HAP-1 (cell line): ENCODE data around the gene COPS7A.
"Not testable (repeated sequence)": the region's sequence is repeated elsewhere in the genome, so short reads cannot be mapped to it uniquely, and the experiment has no call there.

ENCODE experiments used
- DNase-seq, 2 experiments: peaks; one replicate each; pipeline ENCODE4 v3.0.0-alpha.2; 2016 to 2020; ENCODE audit warnings: low spot score in 2 of 2
- H3K27me3 ChIP-seq: fragments of 250-450 bp; sonication (Bioruptor Pico); 2 replicates; pipeline ENCODE4 v1.5.1; 2020; ENCODE audit warnings: low read depth, mild to moderate bottlenecking, moderate library complexity
- H3K36me3 ChIP-seq: fragments of 250-450 bp; sonication (Bioruptor Pico); replicated peaks from 2 replicates; pipeline ENCODE4 v1.5.1; 2020; ENCODE audit warnings: mild to moderate bottlenecking
- H3K4me1 ChIP-seq: fragments of 250-450 bp; sonication (Bioruptor Pico); 2 replicates; pipeline ENCODE4 v1.5.1; 2020; ENCODE audit warnings: mild to moderate bottlenecking
- H3K4me3 ChIP-seq: fragments of 250-450 bp; sonication (Bioruptor Pico); 2 replicates; pipeline ENCODE4 v1.5.1; 2020; ENCODE audit warnings: mild to moderate bottlenecking, moderate library complexity
- H3K9me3 ChIP-seq: fragments of 250-450 bp; sonication (Bioruptor Pico); 2 replicates; pipeline ENCODE4 v1.5.1; 2020; ENCODE audit warnings: mild to moderate bottlenecking, moderate library complexity
- in situ Hi-C: fragments of 300-500 bp; cut with MboI; formaldehyde crosslinking; loops from 3 replicates; pipeline ENCODE4 v1.14.3; 2020; ENCODE audit warnings: low sequenced_read_pairs, inconsistent platforms, mixed read lengths

COPS7A gene

GRCh38 chr12:6697584-6698351 is 26.1 kb upstream of the COPS7A start:
- Histone ChIP-seq H3K27me3 (no peaks in the 10 kb centered on the region), H3K36me3 (no peaks in the 10 kb centered on the region), H3K4me3 (no peak overlapping the region), H3K4me1 (peaks cover 7% of the 10 kb centered on the region; the same call in 1 of the 2 replicates), H3K9me3 (no peaks in the 10 kb centered on the region)
- in situ Hi-C loops, result no loop called here
- DNase-seq, result peak; percentile 32 to 68

- no peaks in the 10 kb centered on the region for H3K36me3 ChIP-seq
- H3K27me3 ChIP-seq, result no peaks in the 10 kb centered on the region
- H3K9me3 ChIP-seq, result no peaks in the 10 kb centered on the region
- H3K4me3 ChIP-seq, result no peak overlapping the region
- H3K4me1 ChIP-seq, result peaks cover 7% of the 10 kb centered on the region; the same call in 1 of the 2 replicates
- in situ Hi-C loops, result no loop called here
- no peak for DNase-seq
These were observed 25.3 kb upstream of the COPS7A start for GRCh38 chr12:6698352-6699046.

DNA sequence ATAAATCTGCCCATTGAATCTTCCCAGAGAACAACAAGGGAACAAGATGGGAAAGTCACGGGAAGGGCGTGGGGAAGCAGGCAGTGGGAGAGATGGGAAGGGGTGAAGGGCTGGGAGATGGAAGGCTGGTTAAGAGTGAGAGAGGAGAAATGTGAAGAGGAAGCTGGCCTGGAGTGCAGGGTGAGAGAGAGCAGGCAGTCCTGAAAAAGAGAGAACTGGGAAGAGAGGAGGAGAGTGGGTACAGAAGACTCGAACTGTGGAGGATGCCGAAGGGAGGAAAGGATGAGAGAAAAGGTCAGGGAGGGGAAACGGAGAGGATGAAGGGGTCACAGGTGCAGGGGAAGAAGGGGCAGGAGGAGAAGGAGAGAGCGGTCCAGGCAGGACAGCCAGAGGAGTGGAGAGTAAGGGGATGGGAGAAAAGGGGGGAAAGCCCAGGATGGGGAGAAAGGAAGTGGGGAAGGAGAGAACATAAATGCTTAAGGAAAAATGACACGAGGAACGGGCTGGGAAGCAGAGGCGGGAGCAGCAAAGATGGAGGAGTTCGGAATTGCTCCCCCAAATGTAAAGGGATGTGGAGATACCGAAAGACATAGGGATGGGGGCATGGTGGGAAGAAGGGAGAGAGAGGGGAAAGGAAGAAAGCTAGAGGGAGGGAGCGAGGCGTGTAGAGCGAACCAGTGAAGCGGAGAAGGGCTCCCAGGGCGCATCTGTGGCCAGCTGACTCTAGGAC is 24.4 kb upstream of the COPS7A start:
- Histone ChIP-seq H3K9me3 (no peaks in the 10 kb centered on the region), H3K27me3 (no peaks in the 10 kb centered on the region), H3K36me3 (no peaks in the 10 kb centered on the region), H3K4me3 (peak overlapping the region; percentile 62), H3K4me1 (peaks cover 7% of the 10 kb centered on the region; the same call in 1 of the 2 replicates)
- no peak for DNase-seq
- in situ Hi-C loops, result no loop called here

DNA sequence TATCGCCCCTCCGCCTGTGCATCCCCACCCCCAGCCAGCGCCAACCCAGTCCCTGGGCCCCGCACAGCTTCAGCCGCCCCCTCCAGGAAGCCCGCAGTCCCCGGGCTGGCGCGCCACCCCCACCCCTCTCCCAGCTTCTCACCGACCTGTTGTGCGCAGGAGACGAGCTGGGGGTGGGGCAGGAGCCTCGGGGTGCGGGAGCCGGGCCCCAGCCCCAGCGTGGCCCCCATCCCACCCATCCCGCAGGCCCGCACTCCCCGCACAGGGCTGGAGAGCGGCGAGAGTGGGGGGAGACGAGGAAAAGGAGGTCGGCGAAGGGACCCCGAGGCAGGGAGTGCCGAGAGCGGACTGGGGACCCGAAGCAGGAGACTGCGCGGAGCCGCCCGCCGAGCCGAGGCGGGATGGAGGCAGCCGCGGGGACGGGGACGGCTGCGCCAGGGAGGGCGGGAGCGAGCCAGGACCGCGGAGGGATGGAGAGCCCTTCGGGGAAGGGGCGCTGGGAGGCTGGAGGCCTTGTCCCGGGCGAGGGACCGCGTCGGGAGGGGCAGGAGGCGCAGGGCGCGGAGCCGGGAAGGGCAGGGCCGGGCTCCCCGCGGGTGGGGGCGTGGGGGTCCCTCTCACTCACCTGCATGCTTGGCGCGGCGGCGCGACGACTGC is 23.7 kb upstream of the COPS7A start:
- H3K4me1 ChIP-seq, result peaks cover 7% of the 10 kb centered on the region; the same call in 1 of the 2 replicates

GRCh38 chr12:6700646-6701051 is 23.2 kb upstream of the COPS7A start, which contains the start of gene PIANP:
TSS of gene PIANP (minus strand) at chr12:6700815. CDS start at chr12:6698061, 2,754 bp downstream.
- no peaks in the 10 kb centered on the region for H3K36me3 ChIP-seq
- no peaks in the 10 kb centered on the region for H3K27me3 ChIP-seq
- H3K9me3 ChIP-seq, result no peaks in the 10 kb centered on the region
- in situ Hi-C loops, result no loop called here
- H3K4me3 ChIP-seq, result peak within 1 kb of the TSS; percentile 62
- peak in 1 of 2 experiments; percentile 74 for DNase-seq
- peaks cover 7% of the 10 kb centered on the region; the same call in 1 of the 2 replicates for H3K4me1 ChIP-seq

More for the DNA sequence above, 23.7 kb upstream of the COPS7A start:
- Histone ChIP-seq H3K9me3 (no peaks in the 10 kb centered on the region), H3K36me3 (no peaks in the 10 kb centered on the region), H3K4me3 (peak overlapping the region; percentile 62), H3K27me3 (no peaks in the 10 kb centered on the region)
- DNase-seq, result peak in 1 of 2 experiments; percentile 41
- in situ Hi-C loops, result no loop called here

GRCh38 chr12:6701078-6701768 is 22.6 kb upstream of the COPS7A start:
- Histone ChIP-seq H3K36me3 (no peaks in the 10 kb centered on the region), H3K4me1 (peaks cover 7% of the 10 kb centered on the region; the same call in 1 of the 2 replicates), H3K4me3 (peak overlapping the region; percentile 62), H3K9me3 (no peaks in the 10 kb centered on the region), H3K27me3 (no peaks in the 10 kb centered on the region)
- no peak for DNase-seq
- in situ Hi-C loops, result no loop called here

DNA sequence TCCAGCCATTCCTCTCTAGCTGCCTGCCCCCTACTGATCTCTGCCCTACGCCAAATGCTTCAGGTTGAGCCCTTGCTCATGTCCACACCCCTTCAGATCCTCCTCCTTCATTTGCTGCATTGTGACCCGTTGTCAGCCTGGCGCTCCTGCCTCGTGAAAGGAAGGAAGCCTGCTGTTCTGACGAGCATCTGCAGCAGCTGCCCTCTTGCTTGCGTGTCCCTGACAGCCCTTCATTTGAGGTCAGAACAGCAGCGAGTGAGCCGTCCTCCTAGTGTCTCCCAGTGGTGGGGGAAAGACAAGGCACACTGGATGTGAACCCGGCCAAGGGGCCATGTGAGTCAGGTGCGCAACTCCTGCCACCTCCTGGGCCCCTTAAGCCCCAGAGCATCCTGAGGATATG is 20.2 kb upstream of the COPS7A start:
- DNase-seq, result peak in 1 of 2 experiments; percentile 26
- in situ Hi-C loops, result no loop called here
- H3K9me3 ChIP-seq, result no peaks in the 10 kb centered on the region
- no peaks in the 10 kb centered on the region for H3K27me3 ChIP-seq
- H3K4me1 ChIP-seq, result peaks cover 7% of the 10 kb centered on the region; the same call in 1 of the 2 replicates
- no peak overlapping the region for H3K4me3 ChIP-seq
- H3K36me3 ChIP-seq, result no peaks in the 10 kb centered on the region

GRCh38 chr12:6708351-6708750 is 15.5 kb upstream of the COPS7A start:
- H3K4me1 ChIP-seq, DNase-seq, H3K9me3 ChIP-seq, in situ Hi-C loops, H3K4me3 ChIP-seq, H3K27me3 ChIP-seq, H3K36me3 ChIP-seq: not testable (repeated sequence)

DNA sequence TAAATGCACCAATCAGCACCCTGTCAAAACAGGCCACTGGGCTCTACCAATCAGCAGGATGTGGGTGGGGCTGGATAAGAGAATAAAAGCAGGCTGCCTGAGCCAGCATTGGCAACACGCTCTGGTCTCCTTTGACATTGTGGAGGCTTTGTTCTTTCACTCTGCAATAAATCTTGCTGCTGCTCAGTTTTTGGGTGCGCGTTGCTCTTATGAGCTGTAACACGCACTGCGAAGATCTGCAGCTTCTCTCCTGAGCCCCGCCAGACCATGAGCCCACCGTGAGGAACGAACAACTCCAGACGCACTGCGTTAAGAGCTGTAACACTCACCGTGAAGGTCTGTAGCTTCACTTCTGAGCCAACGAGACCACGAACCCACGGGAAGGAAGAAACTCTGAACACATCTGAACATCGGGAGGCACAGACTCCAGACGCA is 14.9 kb upstream of the COPS7A start:
- no peak overlapping the region for H3K4me3 ChIP-seq
- in situ Hi-C loops, result no loop called here
- H3K36me3 ChIP-seq, result no peaks in the 10 kb centered on the region
- no peaks in the 10 kb centered on the region for H3K9me3 ChIP-seq
- no peaks in the 10 kb centered on the region for H3K27me3 ChIP-seq
- no peaks in the 10 kb centered on the region for H3K4me1 ChIP-seq
- peak in 1 of 2 experiments; percentile 40 for DNase-seq

GRCh38 chr12:6716031-6716873 is 7.6 kb upstream of the COPS7A start:
- H3K27me3 ChIP-seq, H3K9me3 ChIP-seq, H3K4me3 ChIP-seq, in situ Hi-C loops, H3K4me1 ChIP-seq, H3K36me3 ChIP-seq, DNase-seq: not testable (repeated sequence)

DNA sequence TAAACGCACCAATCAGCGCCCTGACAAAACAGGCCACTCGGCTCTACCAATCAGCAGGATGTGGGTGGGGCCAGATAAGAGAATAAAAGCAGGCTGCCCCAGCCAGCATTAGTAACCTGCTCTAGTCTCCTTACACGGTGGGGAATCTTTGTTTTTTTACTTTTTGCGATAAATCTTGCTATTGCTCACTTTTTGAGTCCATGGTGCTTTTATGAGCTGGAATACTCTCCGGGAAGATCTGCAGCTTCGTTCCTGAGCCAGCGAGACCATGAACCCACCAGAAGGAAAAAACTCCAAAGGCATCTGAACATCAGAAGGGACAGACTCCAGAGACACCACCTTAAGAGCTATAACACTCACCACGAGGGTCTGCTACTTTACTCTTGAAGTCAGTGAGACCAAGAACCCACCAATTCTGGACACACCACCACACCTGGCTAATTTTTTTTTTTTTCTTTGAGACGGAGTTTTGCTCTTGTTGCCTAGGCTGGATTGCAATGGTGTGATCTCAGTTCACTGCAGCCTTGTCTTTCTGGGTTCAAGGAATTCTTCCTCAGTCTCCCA is 6.9 kb upstream of the COPS7A start:
- H3K4me3 ChIP-seq, result no peak overlapping the region
- no peak for DNase-seq
- H3K36me3 ChIP-seq, result no peaks in the 10 kb centered on the region
- in situ Hi-C loops, result no loop called here
- no peaks in the 10 kb centered on the region for H3K27me3 ChIP-seq
- no peaks in the 10 kb centered on the region for H3K9me3 ChIP-seq
- H3K4me1 ChIP-seq, result no peaks in the 10 kb centered on the region

DNA sequence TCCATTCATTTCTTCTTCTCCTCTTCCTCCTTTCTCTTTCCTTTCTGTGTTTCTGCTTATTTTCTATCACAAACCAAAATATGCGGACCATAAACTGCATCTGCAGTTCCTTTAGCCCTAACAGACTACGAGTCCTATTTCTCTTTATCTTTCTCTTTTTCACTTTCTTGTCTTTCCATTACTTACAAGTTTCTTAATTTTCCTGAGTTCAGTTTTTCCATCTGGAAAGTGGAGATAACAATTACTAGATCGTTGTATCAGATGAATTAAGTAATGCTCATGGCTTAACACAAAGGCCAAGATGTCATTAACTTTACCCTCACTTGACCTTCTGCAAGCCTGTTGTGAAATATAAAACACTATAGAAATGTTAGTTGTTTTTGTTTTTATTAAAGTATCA is 983 bp upstream of the COPS7A start:
- Histone ChIP-seq H3K9me3 (no peaks in the 10 kb centered on the region), H3K4me1 (peaks cover 15% of the 10 kb centered on the region), H3K36me3 (no peaks in the 10 kb centered on the region; the same call in 1 of the 2 replicates), H3K4me3 (peak overlapping the region; percentile 45), H3K27me3 (no peaks in the 10 kb centered on the region)
- DNase-seq, result no peak
- in situ Hi-C loops, result no loop called here
